EL (cell line): ENCODE measurements around the gene NAPEPLD.
"Not testable (repeated sequence)": the region's sequence is repeated elsewhere in the genome, so short reads cannot be mapped to it uniquely, and the experiment has no call there.

ENCODE experiments used
- DNase-seq: peaks from one replicate; pipeline ENCODE4 v3.0.0-alpha.2; 2016

The NAPEPLD gene

DNA sequence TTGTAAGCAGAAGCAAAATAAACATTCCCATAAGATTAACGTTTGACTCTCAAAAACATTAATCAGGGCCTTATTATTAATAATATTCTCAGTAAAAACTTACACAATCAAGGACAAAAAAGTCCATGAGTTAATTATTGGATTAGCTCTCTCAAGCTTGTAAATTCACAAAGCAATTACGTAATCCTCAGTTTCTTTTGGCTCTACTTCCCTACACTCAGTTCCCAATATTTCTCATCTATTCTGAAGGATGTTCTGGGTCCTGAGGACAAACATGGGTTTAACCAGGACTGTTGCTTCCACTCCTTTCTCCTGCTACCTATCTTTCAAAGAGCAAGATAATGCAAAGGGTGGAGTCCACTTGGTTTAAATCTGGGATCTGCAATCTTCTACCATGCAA lies 89.4 kb downstream of the NAPEPLD start:
- DNase-seq = no peak

GRCh38 chr7:103058122-103058521 lies 90.8 kb downstream of the NAPEPLD start:
- no peak for DNase-seq

DNA sequence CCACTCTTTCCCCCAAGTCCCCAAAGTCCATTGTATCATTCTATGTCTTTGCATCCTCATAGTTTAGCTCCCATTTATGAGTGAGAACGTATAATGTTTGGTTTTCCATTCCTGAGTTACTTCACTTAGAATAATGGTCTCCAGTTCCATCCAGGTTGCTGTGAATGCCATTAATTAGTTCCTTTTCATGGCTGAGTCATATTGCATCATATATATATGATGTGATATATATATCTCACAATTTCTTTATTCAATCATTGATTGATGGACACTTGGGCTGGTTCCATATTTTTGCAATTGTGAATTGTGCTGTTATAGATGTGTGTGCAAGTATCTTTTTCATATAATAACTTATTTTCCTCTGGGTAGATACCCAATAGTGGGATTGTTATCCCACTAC lies 92.9 kb downstream of the NAPEPLD start:
- DNase-seq = not testable (repeated sequence)

DNA sequence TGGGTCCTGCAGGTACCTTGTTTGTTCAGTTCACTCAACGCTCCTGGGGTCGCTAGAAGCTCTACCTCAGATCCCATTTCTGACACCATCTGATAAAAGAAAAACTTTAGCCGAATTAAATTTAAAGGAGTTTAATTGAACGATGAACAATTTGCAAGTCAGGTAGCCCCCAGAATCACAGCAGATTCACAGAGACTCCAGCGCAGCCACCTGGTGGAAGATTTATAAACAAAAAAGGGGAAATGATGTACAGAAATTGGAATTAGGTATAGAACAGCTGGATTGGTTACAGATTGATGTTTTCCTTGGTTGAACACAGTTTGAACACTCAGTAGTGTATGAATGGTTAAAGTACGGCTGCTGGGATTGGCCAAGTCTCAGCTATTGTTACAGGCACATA lies 97.4 kb downstream of the NAPEPLD start:
- no peak for DNase-seq
